SK-N-MC (cell line): ENCODE data around the gene VPS26C.

Source experiments
- DNase-seq: peaks from one replicate; pipeline ENCODE4 v3.0.0-alpha.2; 2011; ENCODE audit warnings: low read depth, low spot score
- H3K27ac ChIP-seq: fragments of 200-600 bp; sonication (generic); 2 replicates; pipeline ENCODE4 v1.5.1; 2016; ENCODE audit warnings: mixed run types
- H3K36me3 ChIP-seq: fragments of 200-600 bp; sonication (generic); 2 replicates; pipeline ENCODE4 v1.6.1; 2017; ENCODE audit warnings: antibody characterized with exemption, low read length, mixed read lengths; ENCODE audit not compliant: insufficient read depth
- H3K4me3 ChIP-seq: fragments of 200-600 bp; sonication (generic); 2 replicates; pipeline ENCODE4 v1.5.1; 2016
- H3K9ac ChIP-seq: fragments of 200-600 bp; sonication (generic); 2 replicates; pipeline ENCODE4 v1.8.0; 2017; ENCODE audit warnings: mixed run types, mixed read lengths; ENCODE audit not compliant: insufficient read length
- H3K9me3 ChIP-seq: fragments of 200-600 bp; sonication (generic); 2 replicates; pipeline ENCODE4 v1.6.1; 2017; ENCODE audit warnings: low read depth, mild to moderate bottlenecking, antibody characterized with exemption, low read length, moderate library complexity, mixed read lengths
- EZH2 ChIP-seq: fragments of 200-600 bp; sonication (generic); IDR thresholded peaks from one replicate; pipeline ENCODE4 v1.6.1; 2017; ENCODE audit warnings: antibody characterized with exemption
- FOXP2 ChIP-seq: optimal IDR thresholded peaks from 2 replicates; pipeline ENCODE3; 2011; ENCODE audit warnings: mild to moderate bottlenecking, moderate library complexity; ENCODE audit not compliant: insufficient read depth; ENCODE audit errors: extremely low read length, control extremely low read depth
- POLR2AphosphoS5 ChIP-seq: IDR thresholded peaks from 2 replicates; pipeline ENCODE4 v1.6.1; 2012; ENCODE audit warnings: mild to moderate bottlenecking, low read depth, low read length, borderline replicate concordance

The VPS26C gene

GRCh38 chr21:37219761-37220432 lies 47.2 kb downstream of the VPS26C start:
- peaks cover 16% of the 10 kb centered on the region for H3K36me3 ChIP-seq
- H3K4me3 ChIP-seq: no peak overlapping the region
- no peak overlapping the region for H3K9ac ChIP-seq
- H3K9me3 ChIP-seq: no peaks in the 10 kb centered on the region
- DNase-seq: no peak
- no peak overlapping the region for H3K27ac ChIP-seq
- TF ChIP-seq EZH2 (no peak), FOXP2 (no peak), POLR2AphosphoS5 (no peak)

GRCh38 chr21:37214952-37215351 lies 52.2 kb downstream of the VPS26C start:
- Histone ChIP-seq H3K36me3 (no peaks in the 10 kb centered on the region), H3K4me3 (no peak overlapping the region), H3K9ac (no peak overlapping the region), H3K27ac (no peak overlapping the region), H3K9me3 (no peaks in the 10 kb centered on the region)
- no peak for DNase-seq
- TF ChIP-seq POLR2AphosphoS5 (no peak), EZH2 (no peak), FOXP2 (no peak)

- TF ChIP-seq FOXP2 (no peak), EZH2 (no peak), POLR2AphosphoS5 (no peak)
- no peak overlapping the region for H3K9ac ChIP-seq
- no peak overlapping the region for H3K27ac ChIP-seq
- H3K36me3 ChIP-seq: no peaks in the 10 kb centered on the region
- H3K4me3 ChIP-seq: no peak overlapping the region
- no peaks in the 10 kb centered on the region for H3K9me3 ChIP-seq
- DNase-seq: no peak
Observed at GRCh38 chr21:37210799-37211198, 56.3 kb downstream of the VPS26C start.

- Histone ChIP-seq H3K4me3 (no peak overlapping the region), H3K9me3 (no peaks in the 10 kb centered on the region), H3K27ac (no peak overlapping the region), H3K9ac (no peak overlapping the region), H3K36me3 (no peaks in the 10 kb centered on the region)
- no peak for DNase-seq
- TF ChIP-seq POLR2AphosphoS5 (no peak), FOXP2 (no peak), EZH2 (no peak)
Observed at GRCh38 chr21:37210130-37210529, 57.0 kb downstream of the VPS26C start.

GRCh38 chr21:37208741-37209225 lies 58.4 kb downstream of the VPS26C start:
- Histone ChIP-seq H3K9me3 (no peaks in the 10 kb centered on the region), H3K9ac (no peak overlapping the region), H3K36me3 (no peaks in the 10 kb centered on the region), H3K27ac (no peak overlapping the region), H3K4me3 (no peak overlapping the region)
- TF ChIP-seq EZH2: no peak
- no peak for TF ChIP-seq FOXP2
- no peak for TF ChIP-seq POLR2AphosphoS5
- no peak for DNase-seq

- TF ChIP-seq POLR2AphosphoS5: no peak
- TF ChIP-seq EZH2: no peak
- no peak for TF ChIP-seq FOXP2
- Histone ChIP-seq H3K9ac (no peak overlapping the region), H3K36me3 (peaks cover 2% of the 10 kb centered on the region; the same call in 1 of the 2 replicates), H3K27ac (no peak overlapping the region), H3K9me3 (no peaks in the 10 kb centered on the region), H3K4me3 (no peak overlapping the region)
- no peak for DNase-seq
Observed at GRCh38 chr21:37208056-37208721, 58.9 kb downstream of the VPS26C start.

GRCh38 chr21:37207441-37208009 lies 59.6 kb downstream of the VPS26C start:
- H3K27ac ChIP-seq: no peak overlapping the region
- TF ChIP-seq POLR2AphosphoS5 (no peak), EZH2 (no peak), FOXP2 (no peak)
- H3K4me3 ChIP-seq: no peak overlapping the region
- peaks cover 9% of the 10 kb centered on the region for H3K36me3 ChIP-seq
- H3K9ac ChIP-seq: no peak overlapping the region
- no peaks in the 10 kb centered on the region for H3K9me3 ChIP-seq
- DNase-seq: no peak

GRCh38 chr21:37206496-37206895 lies 60.6 kb downstream of the VPS26C start:
- H3K4me3 ChIP-seq: no peak overlapping the region
- no peaks in the 10 kb centered on the region for H3K9me3 ChIP-seq
- no peak overlapping the region for H3K27ac ChIP-seq
- H3K9ac ChIP-seq: no peak overlapping the region
- H3K36me3 ChIP-seq: peaks cover 17% of the 10 kb centered on the region
- TF ChIP-seq FOXP2 (no peak), POLR2AphosphoS5 (no peak)
- no peak for DNase-seq
